HEK293T (cell line): ENCODE results near the gene DHCR7.

Experiments used
- CTCF ChIA-PET: fragments of 350-600 bp; formaldehyde crosslinking; extraction: SDS; loops from one replicate; lab custom pipeline; 2021; ENCODE audit warnings: antibody characterized with exemption, inconsistent platforms; lab: Yijun Ruan, JAX
- POLR2A ChIA-PET: fragments of 350-600 bp; formaldehyde crosslinking; extraction: SDS; loops from one replicate; lab custom pipeline; 2020; ENCODE audit warnings: antibody characterized with exemption, inconsistent platforms; lab: Yijun Ruan, JAX
- DNase-seq: peaks from one replicate; pipeline ENCODE4 v3.0.0; 2012; ENCODE audit warnings: mixed read lengths; ENCODE audit errors: extremely low spot score
- ARNT ChIP-seq: fragments of 450-650 bp; IDR thresholded peaks from 2 replicates; pipeline ENCODE4 v1.6.1; 2017; ENCODE audit warnings: mild to moderate bottlenecking
- BHLHE40 ChIP-seq: fragments of 450-650 bp; IDR thresholded peaks from 2 replicates; pipeline ENCODE4 v1.6.1; 2016; ENCODE audit warnings: mild to moderate bottlenecking, moderate library complexity, borderline replicate concordance
- CTBP1 ChIP-seq: fragments of 450-650 bp; IDR thresholded peaks from 2 replicates; pipeline ENCODE4 v1.6.1; 2016; ENCODE audit warnings: borderline replicate concordance
- ELF4 ChIP-seq: fragments of 450-650 bp; IDR thresholded peaks from 2 replicates; pipeline ENCODE4 v1.6.1; 2017; ENCODE audit warnings: antibody characterized with exemption
- FOXA1 ChIP-seq: fragments of 450-650 bp; IDR thresholded peaks from 2 replicates; pipeline ENCODE4 v1.6.1; 2016; ENCODE audit warnings: mild to moderate bottlenecking
- FOXK2 ChIP-seq: fragments of 450-650 bp; IDR thresholded peaks from 2 replicates; pipeline ENCODE4 v1.6.1; 2016; ENCODE audit warnings: mild to moderate bottlenecking
- FOXM1 ChIP-seq: fragments of 450-650 bp; IDR thresholded peaks from 2 replicates; pipeline ENCODE4 v1.6.1; 2017; ENCODE audit warnings: mild to moderate bottlenecking, borderline replicate concordance
- HDGF ChIP-seq: fragments of 450-650 bp; IDR thresholded peaks from 2 replicates; pipeline ENCODE4 v1.6.1; 2017; ENCODE audit warnings: antibody characterized with exemption, borderline replicate concordance
- L3MBTL2 ChIP-seq: fragments of 450-650 bp; conservative IDR thresholded peaks from 2 replicates; pipeline ENCODE4 v1.6.1; 2016; ENCODE audit warnings: mild to moderate bottlenecking
- LEF1 ChIP-seq: fragments of 450-650 bp; IDR thresholded peaks from 2 replicates; pipeline ENCODE4 v1.6.1; 2017; ENCODE audit warnings: mild to moderate bottlenecking, borderline replicate concordance
- NFRKB ChIP-seq: fragments of 450-650 bp; IDR thresholded peaks from 2 replicates; pipeline ENCODE4 v1.6.1; 2016; ENCODE audit warnings: mild to moderate bottlenecking, moderate library complexity
- PKNOX1 ChIP-seq: fragments of 450-650 bp; IDR thresholded peaks from 2 replicates; pipeline ENCODE4 v1.6.1; 2016
- SP1 ChIP-seq: fragments of 450-650 bp; IDR thresholded peaks from 2 replicates; pipeline ENCODE4 v1.6.1; 2017
- SUZ12 ChIP-seq: fragments of 450-650 bp; IDR thresholded peaks from 2 replicates; pipeline ENCODE4 v1.6.1; 2016; ENCODE audit warnings: mild to moderate bottlenecking
- TARDBP ChIP-seq: fragments of 450-650 bp; IDR thresholded peaks from 2 replicates; pipeline ENCODE4 v1.6.1; 2016
- ZNF384 ChIP-seq: fragments of 450-650 bp; IDR thresholded peaks from 2 replicates; pipeline ENCODE4 v1.6.1; 2016

The DHCR7 gene

GRCh38 chr11:71490731-71491390 lies 42.7 kb upstream of the DHCR7 start:
- DNase-seq = no peak
- ChIA-PET POLR2A (no interaction called here), CTCF (no interaction called here)
- TF ChIP-seq TARDBP (no peak), ZNF384 (no peak), FOXA1 (no peak), BHLHE40 (no peak), SP1 (no peak), ELF4 (no peak), CTBP1 (no peak), L3MBTL2 (no peak), HDGF (no peak), PKNOX1 (no peak), LEF1 (no peak)

- no peak for TF ChIP-seq FOXA1
- TF ChIP-seq HDGF = no peak
- no peak for TF ChIP-seq SUZ12
- TF ChIP-seq ELF4 = no peak
- TF ChIP-seq LEF1 = no peak
- ChIA-PET POLR2A (no interaction called here), CTCF (no interaction called here)
- DNase-seq = no peak
Observed at GRCh38 chr11:71490044-71490730, 42.0 kb upstream of the DHCR7 start.

GRCh38 chr11:71489311-71490043 lies 41.3 kb upstream of the DHCR7 start:
- no peak for TF ChIP-seq ARNT
- POLR2A ChIA-PET = no interaction called here
- no peak for DNase-seq
- CTCF ChIA-PET = no interaction called here

- ChIA-PET CTCF (no interaction called here), POLR2A (no interaction called here)
- no peak for DNase-seq
- no peak for TF ChIP-seq ZNF384
- TF ChIP-seq L3MBTL2 = no peak
- TF ChIP-seq SUZ12 = no peak
- TF ChIP-seq ELF4 = no peak
- no peak for TF ChIP-seq FOXK2
- no peak for TF ChIP-seq HDGF
- no peak for TF ChIP-seq FOXA1
- TF ChIP-seq CTBP1 = no peak
- TF ChIP-seq ARNT = no peak
- TF ChIP-seq NFRKB = no peak
- TF ChIP-seq LEF1 = no peak
- TF ChIP-seq SP1 = no peak
- no peak for TF ChIP-seq FOXM1
- TF ChIP-seq PKNOX1 = no peak
- no peak for TF ChIP-seq TARDBP
- no peak for TF ChIP-seq BHLHE40
Observed at GRCh38 chr11:71488681-71489270, 40.6 kb upstream of the DHCR7 start.

- no peak for TF ChIP-seq SP1
- no peak for TF ChIP-seq FOXA1
- TF ChIP-seq ELF4 = no peak
- no peak for TF ChIP-seq PKNOX1
- no peak for TF ChIP-seq HDGF
- no peak for TF ChIP-seq L3MBTL2
- TF ChIP-seq CTBP1 = no peak
- TF ChIP-seq FOXM1 = no peak
- TF ChIP-seq ZNF384 = no peak
- no peak for TF ChIP-seq LEF1
- TF ChIP-seq NFRKB = no peak
- no peak for TF ChIP-seq TARDBP
- no peak for TF ChIP-seq ARNT
- no peak for TF ChIP-seq SUZ12
- no peak for TF ChIP-seq BHLHE40
- no peak for TF ChIP-seq FOXK2
- ChIA-PET CTCF (no interaction called here), POLR2A (no interaction called here)
- DNase-seq = no peak
Observed at GRCh38 chr11:71486320-71486719, 38.1 kb upstream of the DHCR7 start.
